SU-DHL-6 (cell line): ENCODE measurements around the gene ZNF605.

ENCODE experiments used
- H2AFZ ChIP-seq: fragments of 200-600 bp; sonication (generic); 2 replicates; pipeline ENCODE4 v1.6.1; 2014; ENCODE audit warnings: low read depth, mild to moderate bottlenecking, moderate library complexity, mixed read lengths, antibody characterized with exemption, low read length; ENCODE audit not compliant: severe bottlenecking
- H3F3A ChIP-seq: fragments of 200-600 bp; shearing (Covaris generic); 2 replicates; pipeline ENCODE4 v1.6.0; 2016; ENCODE audit warnings: antibody characterized with exemption, mild to moderate bottlenecking; ENCODE audit not compliant: insufficient read depth
- H3K27ac ChIP-seq: fragments of 200-600 bp; sonication (generic); 2 replicates; pipeline ENCODE4 v1.5.1; 2016; ENCODE audit warnings: low read depth, mild to moderate bottlenecking, low read length, moderate library complexity, mixed read lengths
- H3K27me3 ChIP-seq: fragments of 200-600 bp; sonication (generic), shearing (Covaris generic); 2 replicates; pipeline ENCODE4 v1.6.0; 2014; ENCODE audit warnings: mild to moderate bottlenecking, low read length
- H3K36me3 ChIP-seq: fragments of 200-600 bp; sonication (generic); 2 replicates; pipeline ENCODE4 v1.6.1; 2014; ENCODE audit warnings: mild to moderate bottlenecking, low read length, mixed read lengths
- H3K4me2 ChIP-seq: fragments of 300-600, 200-600 bp; shearing (Covaris generic), sonication (generic); 2 replicates; pipeline ENCODE4 v1.6.0; 2014; ENCODE audit warnings: low read length, low read depth, mild to moderate bottlenecking; ENCODE audit not compliant: poor library complexity, severe bottlenecking
- H3K4me3 ChIP-seq: fragments of 200-600 bp; sonication (generic); 2 replicates; pipeline ENCODE4 v1.5.1; 2014; ENCODE audit warnings: antibody characterized with exemption, low read length, mild to moderate bottlenecking, mixed read lengths; ENCODE audit not compliant: insufficient read depth, poor library complexity, severe bottlenecking
- H3K79me2 ChIP-seq: fragments of 200-600 bp; sonication (generic); 2 replicates; pipeline ENCODE4 v1.6.1; 2014; ENCODE audit warnings: mild to moderate bottlenecking, low read length, moderate library complexity; ENCODE audit not compliant: insufficient read depth
- H3K9ac ChIP-seq: fragments of 200-600 bp; sonication (generic); 2 replicates; pipeline ENCODE4 v1.7.0; 2014; ENCODE audit warnings: mild to moderate bottlenecking, low read length
- H3K9me2 ChIP-seq: fragments of 200-600 bp; sonication (generic); replicated peaks from 2 replicates; pipeline ENCODE4 v1.6.1; 2014; ENCODE audit warnings: low read length; ENCODE audit not compliant: insufficient read depth
- H3K9me3 ChIP-seq: fragments of 200-600 bp; sonication (generic); 2 replicates; pipeline ENCODE4 v1.6.1; 2014; ENCODE audit warnings: low read length, mixed read lengths; ENCODE audit not compliant: insufficient read depth
- H4K20me1 ChIP-seq: fragments of 200-600 bp; sonication (generic); 2 replicates; pipeline ENCODE4 v1.6.1; 2014; ENCODE audit warnings: low read depth, mild to moderate bottlenecking, antibody characterized with exemption, low read length, moderate library complexity, mixed read lengths
- EZH2phosphoT487 ChIP-seq: fragments of 200-600 bp; sonication (generic), shearing (Covaris generic); conservative IDR thresholded peaks from 2 replicates; pipeline ENCODE4 v1.6.1; 2018; ENCODE audit warnings: mild to moderate bottlenecking, antibody characterized with exemption, low read length, moderate library complexity, mixed read lengths
- TF ChIP-seq, protein P1 (sequence below): fragments of 200-600 bp; sonication (generic); IDR thresholded peaks from one replicate; pipeline ENCODE4 v1.5.1; 2017; ENCODE audit warnings: antibody characterized with exemption, mild to moderate bottlenecking, low read length, moderate library complexity; ENCODE audit not compliant: insufficient read depth, poor library complexity, severe bottlenecking

ZNF605 gene

DNA sequence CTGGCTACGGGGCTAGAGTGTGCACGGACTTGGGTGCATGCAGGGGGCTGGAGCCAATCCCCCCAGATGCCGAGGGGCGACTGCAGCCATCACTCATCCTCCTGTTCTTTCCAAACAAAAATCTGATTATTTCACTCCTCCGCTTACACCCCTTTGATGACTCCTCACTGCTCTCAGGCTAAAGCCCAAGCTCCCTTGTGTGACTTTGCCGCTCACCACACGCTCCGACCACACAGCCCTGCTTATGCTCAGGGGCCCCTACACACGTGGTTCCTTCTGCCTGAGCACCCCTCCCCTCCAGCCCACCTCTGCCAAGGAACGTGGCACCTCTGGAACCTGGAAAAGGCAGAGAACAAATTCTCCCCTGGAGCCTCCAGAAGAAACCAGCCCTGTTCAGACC is 82.4 kb downstream of the ZNF605 start:
- no peaks in the 10 kb centered on the region for H3K9me2 ChIP-seq
- H2AFZ ChIP-seq = no peak overlapping the region
- no peak overlapping the region for H3K4me3 ChIP-seq
- H3K79me2 ChIP-seq = no peaks in the 10 kb centered on the region
- H3K27me3 ChIP-seq = no peaks in the 10 kb centered on the region
- H3K9ac ChIP-seq = no peak overlapping the region
- H3K9me3 ChIP-seq = no peaks in the 10 kb centered on the region
- no peak overlapping the region for H3K27ac ChIP-seq
- H3F3A ChIP-seq = no peaks in the 10 kb centered on the region
- no peaks in the 10 kb centered on the region for H3K36me3 ChIP-seq
- H4K20me1 ChIP-seq = no peaks in the 10 kb centered on the region
- TF ChIP-seq EZH2phosphoT487 = no peak
- TF ChIP-seq, protein P1, sequence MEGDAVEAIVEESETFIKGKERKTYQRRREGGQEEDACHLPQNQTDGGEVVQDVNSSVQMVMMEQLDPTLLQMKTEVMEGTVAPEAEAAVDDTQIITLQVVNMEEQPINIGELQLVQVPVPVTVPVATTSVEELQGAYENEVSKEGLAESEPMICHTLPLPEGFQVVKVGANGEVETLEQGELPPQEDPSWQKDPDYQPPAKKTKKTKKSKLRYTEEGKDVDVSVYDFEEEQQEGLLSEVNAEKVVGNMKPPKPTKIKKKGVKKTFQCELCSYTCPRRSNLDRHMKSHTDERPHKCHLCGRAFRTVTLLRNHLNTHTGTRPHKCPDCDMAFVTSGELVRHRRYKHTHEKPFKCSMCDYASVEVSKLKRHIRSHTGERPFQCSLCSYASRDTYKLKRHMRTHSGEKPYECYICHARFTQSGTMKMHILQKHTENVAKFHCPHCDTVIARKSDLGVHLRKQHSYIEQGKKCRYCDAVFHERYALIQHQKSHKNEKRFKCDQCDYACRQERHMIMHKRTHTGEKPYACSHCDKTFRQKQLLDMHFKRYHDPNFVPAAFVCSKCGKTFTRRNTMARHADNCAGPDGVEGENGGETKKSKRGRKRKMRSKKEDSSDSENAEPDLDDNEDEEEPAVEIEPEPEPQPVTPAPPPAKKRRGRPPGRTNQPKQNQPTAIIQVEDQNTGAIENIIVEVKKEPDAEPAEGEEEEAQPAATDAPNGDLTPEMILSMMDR = no peak
- no peak overlapping the region for H3K4me2 ChIP-seq

DNA sequence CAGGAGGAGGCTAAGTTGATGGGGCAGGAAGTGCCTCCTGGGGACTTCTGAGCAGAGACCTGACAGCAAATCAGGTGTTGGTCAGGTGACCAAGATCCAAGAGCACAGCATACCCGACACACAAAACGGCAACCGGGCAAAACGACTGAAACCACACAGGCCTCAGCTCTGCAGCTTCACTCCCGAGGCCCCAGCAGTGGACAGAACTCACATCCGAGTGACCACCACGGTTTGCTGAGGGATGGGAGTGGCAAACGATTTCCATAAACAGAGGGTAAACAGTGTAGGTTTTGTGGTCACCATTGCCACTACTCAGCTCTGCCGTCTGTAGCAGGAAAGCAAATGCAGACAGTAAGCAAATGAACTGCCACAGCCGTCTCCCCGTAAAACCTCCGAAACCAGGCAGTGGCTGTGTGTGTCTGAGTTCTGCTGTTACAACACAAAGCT is 83.1 kb downstream of the ZNF605 start:
- H3F3A ChIP-seq = no peaks in the 10 kb centered on the region
- no peak for TF ChIP-seq EZH2phosphoT487
- TF ChIP-seq, protein P1 = no peak
- no peaks in the 10 kb centered on the region for H3K27me3 ChIP-seq
- no peaks in the 10 kb centered on the region for H4K20me1 ChIP-seq
- H2AFZ ChIP-seq = no peak overlapping the region
- no peaks in the 10 kb centered on the region for H3K9me3 ChIP-seq
- H3K9me2 ChIP-seq = no peaks in the 10 kb centered on the region
- no peak overlapping the region for H3K27ac ChIP-seq
- no peak overlapping the region for H3K4me2 ChIP-seq
- H3K79me2 ChIP-seq = no peaks in the 10 kb centered on the region
- H3K4me3 ChIP-seq = no peak overlapping the region
- no peaks in the 10 kb centered on the region for H3K36me3 ChIP-seq
- H3K9ac ChIP-seq = no peak overlapping the region

DNA sequence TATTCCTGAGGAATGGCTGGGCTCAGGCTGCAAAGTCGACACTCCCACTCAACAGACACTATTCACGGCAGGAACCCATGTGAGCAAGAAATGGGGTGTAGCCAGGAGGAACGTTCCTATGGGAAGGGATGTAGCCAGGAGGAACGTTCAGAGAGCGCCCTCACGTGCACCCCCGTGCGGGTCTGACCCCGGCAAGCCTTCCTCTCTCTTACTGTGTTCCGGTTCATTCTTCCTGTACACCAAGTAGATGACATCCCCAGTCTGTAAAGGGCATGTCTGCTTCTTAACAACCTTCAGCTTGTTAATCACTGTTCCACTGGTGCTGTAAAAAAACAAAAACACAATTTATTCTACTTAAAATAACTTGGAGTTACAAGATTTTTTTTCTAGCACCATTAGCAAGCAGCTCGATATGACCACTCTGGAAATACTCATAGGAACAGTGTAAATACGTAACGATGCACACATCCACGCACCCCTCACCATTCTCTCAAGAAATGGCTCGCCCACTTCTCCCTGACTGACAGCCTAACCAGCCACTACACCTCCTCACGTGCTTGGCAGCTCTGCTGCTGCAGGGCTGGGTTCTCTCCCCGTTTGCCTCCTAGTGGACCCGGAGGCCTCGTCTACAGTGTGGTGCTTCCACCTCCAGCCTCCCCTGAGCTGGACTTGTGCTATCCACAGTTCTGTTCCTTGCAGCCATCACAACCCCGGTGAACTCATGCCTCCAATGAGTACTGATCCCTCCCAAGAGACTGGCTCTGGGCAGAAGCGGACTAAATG is 83.8 kb downstream of the ZNF605 start:
- Histone ChIP-seq H3K27me3 (no peaks in the 10 kb centered on the region), H3K9me3 (no peaks in the 10 kb centered on the region), H3K79me2 (no peaks in the 10 kb centered on the region), H3K9ac (no peak overlapping the region), H3K4me2 (no peak overlapping the region), H3K4me3 (no peak overlapping the region), H3F3A (no peaks in the 10 kb centered on the region), H4K20me1 (no peaks in the 10 kb centered on the region), H2AFZ (no peak overlapping the region), H3K27ac (no peak overlapping the region), H3K36me3 (no peaks in the 10 kb centered on the region), H3K9me2 (no peaks in the 10 kb centered on the region)
- TF ChIP-seq, protein P1 = no peak
